Islet of Langerhans (tissue), 1 donor: Measurements from ENCODE around the gene ODF2L.
"Not testable (repeated sequence)": the region's sequence is repeated elsewhere in the genome, so short reads cannot be mapped to it uniquely, and the experiment has no call there.

Experiments
- FAIRE-seq: peaks from one replicate; lab custom pipeline; 2011; peaks lifted over from hg19 to GRCh38; lab: Jason Lieb, UNC

ODF2L gene

GRCh38 chr1:86387916-86388627, 8.1 kb downstream of the ODF2L start:
- FAIRE-seq: peak; percentile 47

- FAIRE-seq: no peak
Measured at GRCh38 chr1:86382878-86383277, 13.2 kb downstream of the ODF2L start.

GRCh38 chr1:86381223-86381622, 14.9 kb downstream of the ODF2L start:
- no peak for FAIRE-seq

GRCh38 chr1:86380257-86380861, 15.8 kb downstream of the ODF2L start:
- peak; percentile 100 for FAIRE-seq

- FAIRE-seq: no peak
Measured at GRCh38 chr1:86378813-86379212, 17.3 kb downstream of the ODF2L start.

GRCh38 chr1:86377341-86377740, 18.8 kb downstream of the ODF2L start:
- no peak for FAIRE-seq

- no peak for FAIRE-seq
Measured at GRCh38 chr1:86375688-86376087, 20.4 kb downstream of the ODF2L start.

GRCh38 chr1:86370601-86371022, 25.5 kb downstream of the ODF2L start:
- FAIRE-seq: no peak

- FAIRE-seq: no peak
Measured at GRCh38 chr1:86365896-86366295, 30.2 kb downstream of the ODF2L start.

GRCh38 chr1:86362807-86363206, 33.3 kb downstream of the ODF2L start:
- no peak for FAIRE-seq

GRCh38 chr1:86357796-86358195, 38.3 kb downstream of the ODF2L start:
- no peak for FAIRE-seq

- FAIRE-seq: no peak
Measured at GRCh38 chr1:86356247-86356646, 39.9 kb downstream of the ODF2L start.

- FAIRE-seq: no peak
Measured at GRCh38 chr1:86352086-86352485, 44.0 kb downstream of the ODF2L start.

- FAIRE-seq: not testable (repeated sequence)
Measured at GRCh38 chr1:86350230-86350629, 45.9 kb downstream of the ODF2L start.

- FAIRE-seq: no peak
Measured at GRCh38 chr1:86346388-86346787, 49.7 kb downstream of the ODF2L start.

- FAIRE-seq: no peak
Measured at GRCh38 chr1:86345042-86345441, 51.1 kb downstream of the ODF2L start.

GRCh38 chr1:86339906-86340305, 56.2 kb downstream of the ODF2L start:
- no peak for FAIRE-seq

GRCh38 chr1:86339014-86339812, 56.9 kb downstream of the ODF2L start:
- no peak for FAIRE-seq

GRCh38 chr1:86335916-86336315, 60.2 kb downstream of the ODF2L start:
- FAIRE-seq: no peak

GRCh38 chr1:86325264-86325663, 70.9 kb downstream of the ODF2L start:
- FAIRE-seq: no peak

GRCh38 chr1:86324130-86324822, 71.8 kb downstream of the ODF2L start:
- FAIRE-seq: no peak

GRCh38 chr1:86322241-86322640, 73.9 kb downstream of the ODF2L start:
- FAIRE-seq: no peak

- no peak for FAIRE-seq
Measured at GRCh38 chr1:86318436-86318835, 77.7 kb downstream of the ODF2L start.
